ENCODE results near the gene PTPRJ. TPM values are rescaled to one million over a fixed set of nuclear protein-coding genes. Genes with fewer than 3 reads are reported as not detected.
"Not testable (repeated sequence)": the region's sequence is repeated elsewhere in the genome, so short reads cannot be mapped to it uniquely, and the experiment has no call there.

Gene PTPRJ
- total RNA-seq, 1 donor = 6.6 TPM

DNA sequence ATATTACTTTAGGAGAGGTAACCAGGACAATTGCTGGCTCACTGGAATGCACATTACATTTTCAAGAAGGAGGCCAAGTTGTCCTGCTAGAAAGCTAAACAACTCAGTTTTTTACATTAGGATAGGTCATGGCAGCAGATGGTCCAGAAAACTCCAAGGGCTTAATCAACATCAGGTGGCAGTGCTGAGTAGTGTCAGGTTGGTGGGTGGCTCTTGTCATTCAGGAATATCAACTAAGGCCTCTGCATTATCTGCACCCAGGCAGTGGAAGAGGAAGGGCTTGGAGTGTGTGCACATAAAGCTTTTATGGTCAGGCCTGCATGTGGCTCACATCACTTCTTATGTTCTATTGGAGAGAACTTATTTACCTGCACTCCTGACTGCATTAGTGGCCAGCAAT lies 204.1 kb downstream of the PTPRJ start:
- TF ChIP-seq, protein P1, sequence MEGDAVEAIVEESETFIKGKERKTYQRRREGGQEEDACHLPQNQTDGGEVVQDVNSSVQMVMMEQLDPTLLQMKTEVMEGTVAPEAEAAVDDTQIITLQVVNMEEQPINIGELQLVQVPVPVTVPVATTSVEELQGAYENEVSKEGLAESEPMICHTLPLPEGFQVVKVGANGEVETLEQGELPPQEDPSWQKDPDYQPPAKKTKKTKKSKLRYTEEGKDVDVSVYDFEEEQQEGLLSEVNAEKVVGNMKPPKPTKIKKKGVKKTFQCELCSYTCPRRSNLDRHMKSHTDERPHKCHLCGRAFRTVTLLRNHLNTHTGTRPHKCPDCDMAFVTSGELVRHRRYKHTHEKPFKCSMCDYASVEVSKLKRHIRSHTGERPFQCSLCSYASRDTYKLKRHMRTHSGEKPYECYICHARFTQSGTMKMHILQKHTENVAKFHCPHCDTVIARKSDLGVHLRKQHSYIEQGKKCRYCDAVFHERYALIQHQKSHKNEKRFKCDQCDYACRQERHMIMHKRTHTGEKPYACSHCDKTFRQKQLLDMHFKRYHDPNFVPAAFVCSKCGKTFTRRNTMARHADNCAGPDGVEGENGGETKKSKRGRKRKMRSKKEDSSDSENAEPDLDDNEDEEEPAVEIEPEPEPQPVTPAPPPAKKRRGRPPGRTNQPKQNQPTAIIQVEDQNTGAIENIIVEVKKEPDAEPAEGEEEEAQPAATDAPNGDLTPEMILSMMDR (IDR thresholded peaks at IDR 0.05; ENCODE audit: insufficient read depth, low read length) = no peak
- no peak overlapping the region for H3K4me3 ChIP-seq (ENCODE audit: low read depth, low read length)
- no peak for DNase-seq (ENCODE audit: low read depth)

DNA sequence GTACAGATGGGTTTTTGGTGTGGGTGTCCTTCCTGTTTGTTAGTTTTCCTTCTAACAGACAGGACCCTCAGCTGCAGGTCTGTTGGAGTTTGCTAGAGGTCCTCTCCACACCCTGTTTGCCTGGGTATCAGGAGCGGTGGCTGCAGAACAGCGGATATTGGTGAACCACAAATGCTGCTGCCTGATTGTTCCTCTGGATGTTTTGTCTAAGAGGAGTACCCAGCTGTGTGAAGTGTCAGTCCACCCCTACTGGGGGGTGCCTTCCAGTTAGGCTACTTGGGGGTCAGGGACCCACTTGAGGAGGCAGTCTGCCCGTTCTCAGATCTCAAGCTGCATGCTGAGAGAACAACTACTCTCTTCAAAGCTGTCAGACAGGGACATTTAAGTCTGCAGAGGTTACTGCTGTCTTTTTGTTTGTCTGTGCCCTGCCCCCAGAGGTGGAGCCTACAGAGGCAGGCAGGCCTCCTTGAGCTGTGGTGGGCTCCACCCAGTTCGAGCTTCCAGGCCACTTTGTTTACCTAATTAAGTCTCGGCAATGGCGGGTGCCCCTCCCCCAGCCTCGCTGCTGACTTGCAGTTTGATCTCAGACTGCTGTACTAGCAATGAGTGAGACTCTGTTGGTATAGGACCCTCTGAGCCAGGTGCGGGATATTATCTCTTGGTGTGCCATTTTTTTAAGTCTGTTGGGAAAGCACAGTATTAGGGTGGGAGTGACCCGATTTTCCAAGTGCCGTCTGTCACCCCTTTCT lies 210.7 kb downstream of the PTPRJ start:
- not testable (repeated sequence) for DNase-seq (ENCODE audit: low read depth)

DNA sequence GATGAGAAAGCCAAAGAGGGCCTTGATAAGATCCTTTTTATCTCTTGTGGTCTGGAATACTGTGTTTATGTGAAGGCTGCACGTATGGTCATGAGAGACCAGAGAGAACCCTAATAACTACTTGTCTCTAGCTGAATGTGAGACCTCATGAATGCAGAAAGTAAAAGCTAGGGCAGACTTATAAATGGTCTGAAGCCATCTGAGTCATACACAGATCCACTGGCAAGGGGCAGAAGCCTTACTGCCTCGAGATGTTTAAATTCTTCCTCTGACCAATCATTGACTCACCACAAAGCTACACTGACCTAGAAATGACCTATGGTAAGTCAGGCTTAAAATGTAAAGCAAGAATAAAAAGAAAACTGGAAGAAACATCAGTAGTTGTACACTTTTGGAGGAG lies 213.5 kb downstream of the PTPRJ start:
- DNase-seq (ENCODE audit: low read depth) = peak; percentile 60
- H3K4me3 ChIP-seq (ENCODE audit: low read depth, low read length) = no peak overlapping the region
- TF ChIP-seq, protein P1 (IDR thresholded peaks at IDR 0.05; ENCODE audit: insufficient read depth, low read length) = no peak

More for the DNA sequence above, 210.7 kb downstream of the PTPRJ start:
- H3K4me3 ChIP-seq (ENCODE audit: low read depth, low read length) = not testable (repeated sequence)

DNA sequence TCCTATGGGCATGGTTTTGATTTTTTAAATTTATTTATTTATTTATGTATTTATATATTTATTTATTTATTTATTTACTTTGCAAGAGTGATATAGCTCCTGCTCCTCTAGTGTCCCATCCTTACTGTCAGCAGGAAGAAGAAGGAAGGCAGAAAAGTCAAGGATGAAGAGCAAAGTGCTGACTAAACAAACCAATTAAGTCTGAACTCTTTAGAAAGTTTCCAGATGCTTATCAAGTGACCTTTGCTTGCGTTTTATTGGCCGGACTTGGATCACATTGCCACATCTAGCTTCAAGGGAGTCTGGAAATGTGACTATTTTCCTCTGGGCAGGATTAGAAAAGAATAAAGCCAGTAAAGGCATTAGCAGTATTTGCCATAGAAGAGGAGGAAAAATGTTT lies 227.5 kb downstream of the PTPRJ start:
- TF ChIP-seq, protein P1 (IDR thresholded peaks at IDR 0.05; ENCODE audit: insufficient read depth, low read length) = no peak
- DNase-seq (ENCODE audit: low read depth) = no peak
- H3K4me3 ChIP-seq (ENCODE audit: low read depth, low read length) = no peak overlapping the region

DNA sequence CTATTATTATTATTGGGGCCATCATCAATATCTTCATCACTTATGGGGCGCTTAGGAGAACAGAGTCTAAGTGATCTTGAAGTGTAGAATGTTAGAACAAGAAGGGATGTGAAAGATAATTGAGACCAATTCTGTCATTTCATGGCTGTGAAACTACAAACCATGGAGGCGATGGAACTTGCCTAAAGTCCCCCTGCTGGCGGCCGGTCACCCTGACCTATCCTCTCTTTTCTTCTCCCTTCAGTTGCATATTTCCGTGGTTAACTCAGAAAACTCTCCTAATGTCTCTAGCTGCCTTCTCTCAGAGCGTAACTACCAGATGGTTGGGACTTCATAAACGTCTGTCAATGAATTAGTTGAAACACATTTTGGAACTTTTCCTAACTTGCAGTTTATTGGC lies 229.7 kb downstream of the PTPRJ start:
- no peak for DNase-seq (ENCODE audit: low read depth)
- no peak overlapping the region for H3K4me3 ChIP-seq (ENCODE audit: low read depth, low read length)
- TF ChIP-seq, protein P1 (IDR thresholded peaks at IDR 0.05; ENCODE audit: insufficient read depth, low read length) = peak; percentile 22

DNA sequence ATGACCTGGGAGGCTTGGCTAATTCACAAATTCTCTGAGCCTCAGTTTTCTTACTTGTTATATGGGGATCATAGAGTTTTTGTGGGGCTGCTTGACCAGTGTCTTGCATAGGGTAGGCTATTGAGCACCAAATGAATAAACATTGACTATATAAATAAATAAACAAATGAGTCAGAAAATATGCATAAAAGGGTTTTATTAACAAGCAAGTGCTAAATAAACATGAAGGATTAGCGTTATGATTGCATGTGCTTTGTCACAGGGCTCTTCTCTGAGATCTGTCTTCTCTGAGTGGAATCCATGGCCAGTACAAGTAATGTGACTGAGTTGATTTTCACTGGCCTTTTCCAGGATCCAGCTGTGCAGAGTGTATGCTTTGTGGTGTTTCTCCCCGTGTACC lies 236.2 kb downstream of the PTPRJ start, which contains the start of gene OR4B1:
TSS of gene OR4B1 (plus strand) at position 301 of the 400 bp plus-strand sequence. CDS start at position 301, 0 bp downstream.
- TF ChIP-seq, protein P1 (IDR thresholded peaks at IDR 0.05; ENCODE audit: insufficient read depth, low read length) = no peak
- no peak within 1 kb of the TSS for H3K4me3 ChIP-seq (ENCODE audit: low read depth, low read length)
- no peak for DNase-seq (ENCODE audit: low read depth)

Small RNAs within 50 kb of the gene (small RNA-seq; reads per million reads assigned to genes)
- gene MIR3161 = not detected

Other genes with a start within 250 kb of the PTPRJ start
- 80.2 and 113 TPM in 2 replicates for gene FNBP4, start 213.2 kb upstream of the PTPRJ start, total RNA-seq (ENCODE audit: low replicate concordance)
- 31.2 and 41.5 TPM in 2 replicates for gene NUP160, start 132.2 kb upstream of the PTPRJ start, total RNA-seq (ENCODE audit: low replicate concordance)
- not detected in 2 replicates for gene OR4B1, start 236.3 kb downstream of the PTPRJ start, total RNA-seq (ENCODE audit: low replicate concordance)

Data from fibroblast of the aortic adventitia (primary cell).